HUDEP-2 (cell line): ENCODE results near the gene SELENBP1.
"Not testable (repeated sequence)": the region's sequence is repeated elsewhere in the genome, so short reads cannot be mapped to it uniquely, and the experiment has no call there.

Source experiments
- DNase-seq, 76 experiments: peaks; one replicate each; lab custom pipeline; 2025; ENCODE audit not compliant: unreplicated experiment in 76 of 76; lab: John Stamatoyannopoulos, UW

Gene SELENBP1

GRCh38 chr1:151372058-151372934 lies at the start of gene SELENBP1:
TSS of gene SELENBP1 (minus strand) at chr1:151372705. CDS start at chr1:151372641, 64 bp downstream.
- DNase-seq: peak in 71 of 76 experiments; percentile 17 to 87 (median 63)

- DNase-seq: no peak
Measured at GRCh38 chr1:151419819-151420218, 47.3 kb upstream of the SELENBP1 start.

- DNase-seq: no peak
Measured at GRCh38 chr1:151418081-151418480, 45.6 kb upstream of the SELENBP1 start.

- no peak for DNase-seq
Measured at GRCh38 chr1:151416231-151416630, 43.7 kb upstream of the SELENBP1 start.

- DNase-seq: no peak
Measured at GRCh38 chr1:151411884-151412283, 39.4 kb upstream of the SELENBP1 start.

- no peak for DNase-seq
Measured at GRCh38 chr1:151408891-151409290, 36.4 kb upstream of the SELENBP1 start.

- DNase-seq: no peak
Measured at GRCh38 chr1:151407304-151407703, 34.8 kb upstream of the SELENBP1 start.

GRCh38 chr1:151406176-151406575 lies 33.7 kb upstream of the SELENBP1 start:
- DNase-seq: no peak

GRCh38 chr1:151405187-151405951 lies 32.9 kb upstream of the SELENBP1 start:
- no peak for DNase-seq

GRCh38 chr1:151403612-151404011 lies 31.1 kb upstream of the SELENBP1 start:
- no peak for DNase-seq

GRCh38 chr1:151402764-151403163 lies 30.3 kb upstream of the SELENBP1 start:
- DNase-seq: no peak

GRCh38 chr1:151401860-151402259 lies 29.4 kb upstream of the SELENBP1 start:
- DNase-seq: no peak

- no peak for DNase-seq
Measured at GRCh38 chr1:151401125-151401788, 28.8 kb upstream of the SELENBP1 start.

- peak in 74 of 76 experiments; percentile 12 to 91 (median 75) for DNase-seq
Measured at GRCh38 chr1:151399324-151400171, 27.0 kb upstream of the SELENBP1 start, which contains the start of gene PSMB4. TSS of gene PSMB4 (plus strand) at chr1:151399573. CDS start at chr1:151399588, 15 bp downstream.

- DNase-seq: not testable (repeated sequence)
Measured at GRCh38 chr1:151396265-151396664, 23.8 kb upstream of the SELENBP1 start.

- DNase-seq: no peak
Measured at GRCh38 chr1:151393583-151393982, 21.1 kb upstream of the SELENBP1 start.

- no peak for DNase-seq
Measured at GRCh38 chr1:151391079-151391563, 18.6 kb upstream of the SELENBP1 start.

- not testable (repeated sequence) for DNase-seq
Measured at GRCh38 chr1:151390221-151391078, 17.9 kb upstream of the SELENBP1 start.

GRCh38 chr1:151386002-151386401 lies 13.5 kb upstream of the SELENBP1 start:
- no peak for DNase-seq
